T1000 (cell line): ENCODE measurements around the gene SRL.
"Not testable (repeated sequence)": the region's sequence is repeated elsewhere in the genome, so short reads cannot be mapped to it uniquely, and the experiment has no call there.

Source experiments
- DNase-seq: peaks from one replicate; lab custom pipeline; 2025; ENCODE audit warnings: mixed read lengths; lab: John Stamatoyannopoulos, UW

The SRL gene

GRCh38 chr16:4260360-4260759 lies 18.5 kb upstream of the SRL start:
- DNase-seq, result no peak

GRCh38 chr16:4257646-4258556 lies 16.0 kb upstream of the SRL start:
- no peak for DNase-seq

GRCh38 chr16:4253394-4254150 lies 11.7 kb upstream of the SRL start:
- DNase-seq, result peak; percentile 99

- not testable (repeated sequence) for DNase-seq
These were observed 11.1 kb upstream of the SRL start for GRCh38 chr16:4253012-4253393.

GRCh38 chr16:4249530-4250308 lies 7.8 kb upstream of the SRL start:
- DNase-seq, result no peak

GRCh38 chr16:4247460-4247784 lies 5.5 kb upstream of the SRL start:
- no peak for DNase-seq

GRCh38 chr16:4246777-4247459 lies 5.0 kb upstream of the SRL start:
- no peak for DNase-seq

- DNase-seq, result no peak
These were observed 3.4 kb upstream of the SRL start for GRCh38 chr16:4245077-4245791.

- no peak for DNase-seq
These were observed 2.6 kb upstream of the SRL start for GRCh38 chr16:4244254-4245076.

GRCh38 chr16:4241258-4241927 lies 487 bp downstream of the SRL start:
- no peak for DNase-seq

- no peak for DNase-seq
These were observed 1.3 kb downstream of the SRL start for GRCh38 chr16:4240624-4241023.

- no peak for DNase-seq
These were observed 2.2 kb downstream of the SRL start for GRCh38 chr16:4239682-4240175.

- no peak for DNase-seq
These were observed 2.9 kb downstream of the SRL start for GRCh38 chr16:4239020-4239419.

GRCh38 chr16:4233431-4233830 lies 8.4 kb downstream of the SRL start:
- DNase-seq, result no peak

- DNase-seq, result no peak
These were observed 9.1 kb downstream of the SRL start for GRCh38 chr16:4232541-4233386.

- no peak for DNase-seq
These were observed 10.0 kb downstream of the SRL start for GRCh38 chr16:4231886-4232285.

GRCh38 chr16:4231367-4231766 lies 10.5 kb downstream of the SRL start:
- no peak for DNase-seq

- DNase-seq, result no peak
These were observed 14.9 kb downstream of the SRL start for GRCh38 chr16:4227040-4227332.
